ENCODE data around the gene PCDHGA5. TPM values are rescaled to one million over a fixed set of nuclear protein-coding genes. Genes with fewer than 3 reads are reported as not detected.
"Not testable (repeated sequence)": the region's sequence is repeated elsewhere in the genome, so short reads cannot be mapped to it uniquely, and the experiment has no call there.

PCDHGA5 gene
- total RNA-seq, 2 donors from 2014 or later = 4.0 to 5.0 TPM

- no peak for TF ChIP-seq CTCF (IDR thresholded peaks at IDR 0.05)
- Histone ChIP-seq H3K9me3 (peaks cover 10 to 88% of the 10 kb centered on the region in 2 donors), H3K27me3 (no peaks in the 10 kb centered on the region), H3K4me3 (no peak within 1 kb of the TSS), H3K4me1 (no peaks in the 10 kb centered on the region), H3K27ac (no peak within 1 kb of the TSS), H3K36me3 (peaks cover 3% of the 10 kb centered on the region)
- no peak for DNase-seq (ENCODE audit: low spot score)
Measured at GRCh38 chr5:141392429-141393198, 28.7 kb downstream of the PCDHGA5 start, which contains the start of gene PCDHGA8. Gene PCDHGA8, plus strand, starts transcription at chr5:141392633. Its CDS starts 181 bp downstream, at chr5:141392814.

- no peak for DNase-seq (ENCODE audit: low spot score)
- Histone ChIP-seq H3K27me3 (no peaks in the 10 kb centered on the region), H3K4me1 (no peaks in the 10 kb centered on the region), H3K4me3 (no peak overlapping the region), H3K9me3 (peaks cover 10 to 86% of the 10 kb centered on the region in 2 donors), H3K36me3 (peaks cover 3% of the 10 kb centered on the region), H3K27ac (no peak overlapping the region)
- no peak for TF ChIP-seq CTCF (IDR thresholded peaks at IDR 0.05)
Measured at GRCh38 chr5:141393267-141393666, 29.3 kb downstream of the PCDHGA5 start.

- not testable (repeated sequence) for DNase-seq (ENCODE audit: low spot score); H3K4me3 ChIP-seq; H3K27me3 ChIP-seq; H3K36me3 ChIP-seq; H3K4me1 ChIP-seq; H3K27ac ChIP-seq
- peaks cover 6 to 85% of the 10 kb centered on the region in 2 donors for H3K9me3 ChIP-seq
Measured at GRCh38 chr5:141394401-141395187, 30.6 kb downstream of the PCDHGA5 start.

GRCh38 chr5:141397756-141398551, 34.0 kb downstream of the PCDHGA5 start, which contains the start of gene PCDHGB5:
Gene PCDHGB5, plus strand, starts transcription at chr5:141397947. Its CDS starts 181 bp downstream, at chr5:141398128.
- peaks cover 20 to 84% of the 10 kb centered on the region in 2 donors for H3K9me3 ChIP-seq
- H3K27me3 ChIP-seq; H3K27ac ChIP-seq; H3K36me3 ChIP-seq; DNase-seq (ENCODE audit: low spot score): not testable (repeated sequence)
- H3K4me3 ChIP-seq = peak within 1 kb of the TSS; percentile 23 to 42
- H3K4me1 ChIP-seq = peaks cover 0 to 11% of the 10 kb centered on the region in 2 donors
- peak; percentile 32 to 76 for TF ChIP-seq CTCF (IDR thresholded peaks at IDR 0.05)

- Histone ChIP-seq H3K4me1 (peaks cover 0 to 11% of the 10 kb centered on the region in 2 donors), H3K27ac (no peak overlapping the region), H3K27me3 (no peaks in the 10 kb centered on the region), H3K36me3 (no peaks in the 10 kb centered on the region), H3K4me3 (no peak overlapping the region), H3K9me3 (peaks cover 27 to 84% of the 10 kb centered on the region in 2 donors)
- no peak for TF ChIP-seq CTCF (IDR thresholded peaks at IDR 0.05)
- no peak for DNase-seq (ENCODE audit: low spot score)
Measured at GRCh38 chr5:141398608-141399007, 34.6 kb downstream of the PCDHGA5 start.

Data from right atrium auricular region (tissue), 2 donors.